ES-I3 (cell line): ENCODE results near the gene PPM1D.
A peak's percentile ranks its signal among the peaks of the same experiment; 100 is the strongest.

Experiments used
- H3K36me3 ChIP-seq: 2 replicates; pipeline ENCODE4 v1.6.1; 2013; ENCODE audit warnings: mild to moderate bottlenecking, low read length, control low read depth, moderate library complexity; ENCODE audit not compliant: insufficient read depth
- H3K4me1 ChIP-seq: 2 replicates; pipeline ENCODE4 v1.6.1; 2013; ENCODE audit warnings: mild to moderate bottlenecking, control low read depth, low read length; ENCODE audit not compliant: insufficient read depth
- H3K9ac ChIP-seq: 2 replicates; pipeline ENCODE4 v1.6.1; 2013; ENCODE audit warnings: low read depth, mild to moderate bottlenecking, low read length, moderate library complexity
- H3K9me3 ChIP-seq: 2 replicates; pipeline ENCODE4 v1.6.1; 2013; ENCODE audit warnings: mild to moderate bottlenecking, low read length, moderate library complexity; ENCODE audit not compliant: control insufficient read depth, insufficient read depth

Gene PPM1D

GRCh38 chr17:60678118-60678444 lies 78.1 kb downstream of the PPM1D start:
- Histone ChIP-seq H3K36me3 (no peaks in the 10 kb centered on the region), H3K9ac (peak overlapping the region; percentile 54), H3K4me1 (no peaks in the 10 kb centered on the region), H3K9me3 (no peaks in the 10 kb centered on the region)

GRCh38 chr17:60679287-60679686 lies 79.3 kb downstream of the PPM1D start:
- no peak overlapping the region for H3K9ac ChIP-seq
- H3K9me3 ChIP-seq, result no peaks in the 10 kb centered on the region
- no peaks in the 10 kb centered on the region for H3K36me3 ChIP-seq
- no peaks in the 10 kb centered on the region for H3K4me1 ChIP-seq

- Histone ChIP-seq H3K4me1 (no peaks in the 10 kb centered on the region), H3K9me3 (no peaks in the 10 kb centered on the region)
Observed at GRCh38 chr17:60680754-60681153, 80.8 kb downstream of the PPM1D start.

GRCh38 chr17:60685437-60685836 lies 85.4 kb downstream of the PPM1D start:
- H3K4me1 ChIP-seq, result no peaks in the 10 kb centered on the region
- no peaks in the 10 kb centered on the region for H3K9me3 ChIP-seq
- H3K9ac ChIP-seq, result no peak overlapping the region
- H3K36me3 ChIP-seq, result no peaks in the 10 kb centered on the region

More at GRCh38 chr17:60680754-60681153, 80.8 kb downstream of the PPM1D start:
- Histone ChIP-seq H3K36me3 (no peaks in the 10 kb centered on the region), H3K9ac (no peak overlapping the region)

GRCh38 chr17:60695960-60696359 lies 96.0 kb downstream of the PPM1D start:
- H3K9me3 ChIP-seq, result no peaks in the 10 kb centered on the region
- no peaks in the 10 kb centered on the region for H3K4me1 ChIP-seq
- no peak overlapping the region for H3K9ac ChIP-seq
- H3K36me3 ChIP-seq, result no peaks in the 10 kb centered on the region

GRCh38 chr17:60699090-60699489 lies 99.1 kb downstream of the PPM1D start:
- H3K9ac ChIP-seq, result no peak overlapping the region
- no peaks in the 10 kb centered on the region for H3K9me3 ChIP-seq
- no peaks in the 10 kb centered on the region for H3K36me3 ChIP-seq
- H3K4me1 ChIP-seq, result no peaks in the 10 kb centered on the region

- Histone ChIP-seq H3K4me1 (no peaks in the 10 kb centered on the region), H3K9me3 (no peaks in the 10 kb centered on the region), H3K36me3 (no peaks in the 10 kb centered on the region; the same call in 1 of the 2 replicates), H3K9ac (no peak overlapping the region)
Observed at GRCh38 chr17:60704170-60704569, 104.2 kb downstream of the PPM1D start.

- H3K9me3 ChIP-seq, result no peaks in the 10 kb centered on the region
- no peaks in the 10 kb centered on the region for H3K4me1 ChIP-seq
- H3K9ac ChIP-seq, result no peak overlapping the region
- no peaks in the 10 kb centered on the region for H3K36me3 ChIP-seq
Observed at GRCh38 chr17:60712675-60713074, 112.7 kb downstream of the PPM1D start.

GRCh38 chr17:60713608-60714007 lies 113.6 kb downstream of the PPM1D start:
- no peaks in the 10 kb centered on the region for H3K36me3 ChIP-seq
- H3K9me3 ChIP-seq, result no peaks in the 10 kb centered on the region
- H3K4me1 ChIP-seq, result no peaks in the 10 kb centered on the region
- no peak overlapping the region for H3K9ac ChIP-seq
